ENCODE measurements around the gene TMEM120A.

Gene TMEM120A

DNA sequence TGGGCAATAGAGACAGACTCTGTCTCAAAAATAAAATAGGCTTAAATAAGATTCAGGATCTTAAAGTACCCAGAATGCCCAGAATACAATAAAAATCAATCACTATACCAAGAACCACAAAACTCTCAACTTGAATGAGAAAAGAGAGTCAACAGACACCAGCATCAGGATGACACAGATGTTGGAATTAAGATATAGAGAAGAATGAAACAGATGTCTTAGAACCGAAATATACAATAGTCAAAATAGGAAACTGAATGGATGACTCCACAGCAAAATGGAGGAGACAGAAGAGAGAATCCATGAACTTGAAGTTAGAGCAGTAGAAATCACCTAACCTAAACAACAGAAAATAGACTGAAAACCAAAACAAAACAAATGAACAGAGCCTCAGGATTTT lies 49.9 kb downstream of the TMEM120A start:
- Mint-ChIP-seq H3K4me3 (no peak overlapping the region), H3K36me3 (ENCODE audit: low read depth) (peaks cover 4% of the 10 kb centered on the region), H3K9me3 (no peaks in the 10 kb centered on the region), H3K27ac (no peak overlapping the region), H3K4me1 (ENCODE audit: low read depth) (peaks cover 9% of the 10 kb centered on the region), H3K27me3 (no peaks in the 10 kb centered on the region)

DNA sequence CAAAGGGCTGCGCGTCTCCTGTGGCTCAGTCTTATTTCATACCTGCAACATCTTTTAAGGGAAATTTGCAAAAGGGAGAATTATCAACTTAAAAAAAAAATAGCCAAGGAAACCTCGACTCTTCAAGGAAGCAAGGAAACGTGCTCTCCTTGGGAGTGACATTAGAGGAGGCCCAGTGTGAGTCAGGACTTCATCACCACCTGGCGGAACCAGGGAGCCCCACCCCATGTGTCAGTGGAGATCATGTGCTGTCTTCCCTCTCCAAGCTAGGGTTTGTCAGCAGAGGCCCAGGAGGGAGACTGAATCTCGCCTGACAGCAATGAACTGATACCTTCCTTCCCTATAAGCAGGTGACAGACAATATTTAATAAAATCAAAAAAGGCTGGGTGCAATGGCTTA lies 50.5 kb downstream of the TMEM120A start:
- Mint-ChIP-seq H3K36me3 (ENCODE audit: low read depth) (peaks cover 4% of the 10 kb centered on the region), H3K27me3 (no peaks in the 10 kb centered on the region), H3K4me3 (no peak overlapping the region), H3K9me3 (no peaks in the 10 kb centered on the region), H3K4me1 (ENCODE audit: low read depth) (peaks cover 9% of the 10 kb centered on the region), H3K27ac (no peak overlapping the region)

DNA sequence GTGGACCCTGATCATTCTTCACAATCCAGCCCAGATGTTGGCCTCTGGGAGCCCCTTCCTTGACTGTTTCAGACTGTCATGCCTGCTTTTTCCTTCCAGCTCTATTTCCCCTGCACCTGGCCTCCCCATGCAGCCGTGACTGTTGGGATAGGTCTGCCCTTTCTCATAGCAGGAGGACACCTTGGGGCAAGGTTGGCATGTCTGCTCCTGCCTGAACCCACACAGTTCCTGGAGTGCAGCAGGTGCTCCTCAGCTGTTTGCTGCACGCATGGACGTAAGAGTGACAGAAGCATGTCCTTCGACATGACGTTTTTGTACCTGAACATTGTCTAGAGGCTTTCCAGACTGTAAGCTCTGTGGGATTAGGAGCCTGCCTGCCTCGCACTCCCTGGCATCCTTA lies 55.5 kb downstream of the TMEM120A start:
- H3K4me3 Mint-ChIP-seq: no peak overlapping the region
- no peaks in the 10 kb centered on the region for H3K9me3 Mint-ChIP-seq
- no peaks in the 10 kb centered on the region for H3K27me3 Mint-ChIP-seq
- no peaks in the 10 kb centered on the region for H3K4me1 Mint-ChIP-seq (ENCODE audit: low read depth)
- H3K36me3 Mint-ChIP-seq (ENCODE audit: low read depth): peaks cover 7% of the 10 kb centered on the region
- no peak overlapping the region for H3K27ac Mint-ChIP-seq

DNA sequence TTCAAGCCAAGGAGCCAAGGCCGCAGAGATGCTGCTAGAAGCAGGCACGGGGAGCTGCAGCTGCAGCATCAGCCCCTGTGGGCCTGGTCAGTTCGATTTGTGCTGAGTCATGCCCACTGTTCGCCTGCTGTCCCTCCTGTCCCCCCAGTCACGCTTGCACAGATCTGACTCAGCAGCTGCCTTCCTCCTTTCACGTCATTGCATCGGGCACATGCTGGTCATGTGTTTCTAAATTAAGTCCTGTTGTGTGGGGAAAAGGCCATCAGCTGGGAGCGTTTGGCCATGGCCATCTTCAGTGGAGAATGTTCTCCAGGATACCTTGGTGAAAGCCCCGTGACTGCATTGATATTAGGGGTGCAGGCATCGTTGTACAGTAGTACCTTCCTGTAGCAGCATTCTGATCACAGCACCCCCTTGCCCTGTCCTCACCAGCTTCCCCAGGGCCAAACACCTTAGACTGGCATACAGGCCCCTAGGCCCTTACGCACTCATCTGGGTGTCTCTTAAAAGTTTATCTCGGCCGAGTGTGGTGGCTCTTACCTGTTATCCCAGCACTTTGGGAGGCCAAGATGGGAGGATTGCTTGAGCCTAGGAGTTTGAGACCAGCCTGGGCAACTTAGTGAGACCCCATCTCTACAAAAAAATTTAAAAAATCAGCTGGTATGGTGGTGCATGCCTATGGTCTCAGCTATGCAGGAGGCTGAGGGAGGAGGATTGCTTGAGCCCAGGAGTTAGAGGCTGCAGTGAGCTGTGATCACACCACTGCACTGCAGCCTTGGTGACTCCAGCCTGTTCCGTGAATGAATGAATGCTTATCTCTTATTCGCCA lies 56.2 kb downstream of the TMEM120A start:
- Mint-ChIP-seq H3K9me3 (no peaks in the 10 kb centered on the region), H3K4me3 (no peak overlapping the region), H3K27ac (no peak overlapping the region), H3K36me3 (ENCODE audit: low read depth) (peaks cover 11% of the 10 kb centered on the region), H3K4me1 (ENCODE audit: low read depth) (no peaks in the 10 kb centered on the region), H3K27me3 (no peaks in the 10 kb centered on the region)

Measured in stimulated activated naive CD8-positive, alpha-beta T cell treated with anti-CD3 and anti-CD28 coated beads, Interleukin-15, Interleukin-2, amounts not matched to agents 100 ng/mL and 50 ng/mL, for 24 hours (primary cell).